DOHH2 (cell line): ENCODE measurements around the gene USB1.

Experiments
- H3F3A ChIP-seq: fragments of 200-600 bp; sonication (generic), shearing (Covaris generic); 2 replicates; pipeline ENCODE4 v1.6.0; 2016; ENCODE audit warnings: antibody characterized with exemption, mild to moderate bottlenecking; ENCODE audit not compliant: control insufficient read depth, insufficient read depth
- H3K27ac ChIP-seq: fragments of 200-600 bp; sonication (generic); 2 replicates; pipeline ENCODE4 v1.5.1; 2014; ENCODE audit warnings: low read depth, mild to moderate bottlenecking, low read length, moderate library complexity
- H3K27me3 ChIP-seq: fragments of 200-600 bp; sonication (generic); 2 replicates; pipeline ENCODE4 v1.6.1; 2014; ENCODE audit warnings: mild to moderate bottlenecking, low read length, mixed read lengths; ENCODE audit not compliant: control insufficient read depth
- H3K36me3 ChIP-seq: fragments of 200-600 bp; sonication (generic); 2 replicates; pipeline ENCODE4 v1.6.1; 2014; ENCODE audit warnings: mild to moderate bottlenecking, low read length, moderate library complexity, mixed read lengths; ENCODE audit not compliant: control insufficient read depth
- H3K4me1 ChIP-seq: fragments of 200-600 bp; sonication (generic); 2 replicates; pipeline ENCODE4 v1.6.1; 2014; ENCODE audit warnings: mild to moderate bottlenecking, low read length, mixed read lengths; ENCODE audit not compliant: control insufficient read depth
- H3K4me2 ChIP-seq: fragments of 200-600 bp; sonication (generic); 2 replicates; pipeline ENCODE4 v1.6.0; 2014; ENCODE audit warnings: mild to moderate bottlenecking, low read length, moderate library complexity
- H3K4me3 ChIP-seq: fragments of 200-600 bp; sonication (generic); 2 replicates; pipeline ENCODE4 v1.5.1; 2014; ENCODE audit warnings: mild to moderate bottlenecking, low read length, mixed read lengths
- H3K79me2 ChIP-seq: fragments of 200-600 bp; sonication (generic); 2 replicates; pipeline ENCODE4 v1.6.1; 2014; ENCODE audit warnings: mild to moderate bottlenecking, low read length, mixed read lengths; ENCODE audit not compliant: control insufficient read depth
- H3K9me2 ChIP-seq: fragments of 200-600 bp; sonication (generic); replicated peaks from 2 replicates; pipeline ENCODE4 v1.6.1; 2014; ENCODE audit warnings: mild to moderate bottlenecking, low read length, mixed read lengths; ENCODE audit not compliant: control insufficient read depth
- H3K9me3 ChIP-seq: fragments of 200-600 bp; sonication (generic); 2 replicates; pipeline ENCODE4 v1.6.1; 2014; ENCODE audit warnings: antibody characterized with exemption, low read length, mixed read lengths; ENCODE audit not compliant: control insufficient read depth, insufficient read depth
- H4K20me1 ChIP-seq: fragments of 200-600 bp; sonication (generic); 2 replicates; pipeline ENCODE4 v1.6.0; 2014; ENCODE audit warnings: low read depth, mild to moderate bottlenecking, antibody characterized with exemption, low read length, moderate library complexity; ENCODE audit not compliant: control insufficient read depth, insufficient read depth
- EZH2phosphoT487 ChIP-seq: fragments of 200-600 bp; sonication (generic); IDR thresholded peaks from 2 replicates; pipeline ENCODE4 v1.6.1; 2017; ENCODE audit warnings: borderline replicate concordance, mild to moderate bottlenecking, antibody characterized with exemption, low read length, moderate library complexity, mixed read lengths
- TF ChIP-seq, protein P1 (sequence below): fragments of 200-600 bp; sonication (generic); IDR thresholded peaks from one replicate; pipeline ENCODE4 v1.5.1; 2014; ENCODE audit warnings: antibody characterized with exemption, mild to moderate bottlenecking, low read depth, low read length; ENCODE audit not compliant: poor library complexity, severe bottlenecking

Gene USB1

GRCh38 chr16:57955572-57956188 is 45.5 kb upstream of the USB1 start:
- Histone ChIP-seq H3K4me1 (no peaks in the 10 kb centered on the region), H3K36me3 (no peaks in the 10 kb centered on the region), H3K4me2 (no peak overlapping the region), H3K9me2 (no peaks in the 10 kb centered on the region), H3K27me3 (no peaks in the 10 kb centered on the region), H3K9me3 (no peaks in the 10 kb centered on the region), H3F3A (no peaks in the 10 kb centered on the region), H3K27ac (no peak overlapping the region), H4K20me1 (no peaks in the 10 kb centered on the region), H3K4me3 (no peak overlapping the region), H3K79me2 (no peaks in the 10 kb centered on the region)
- TF ChIP-seq, protein P1, sequence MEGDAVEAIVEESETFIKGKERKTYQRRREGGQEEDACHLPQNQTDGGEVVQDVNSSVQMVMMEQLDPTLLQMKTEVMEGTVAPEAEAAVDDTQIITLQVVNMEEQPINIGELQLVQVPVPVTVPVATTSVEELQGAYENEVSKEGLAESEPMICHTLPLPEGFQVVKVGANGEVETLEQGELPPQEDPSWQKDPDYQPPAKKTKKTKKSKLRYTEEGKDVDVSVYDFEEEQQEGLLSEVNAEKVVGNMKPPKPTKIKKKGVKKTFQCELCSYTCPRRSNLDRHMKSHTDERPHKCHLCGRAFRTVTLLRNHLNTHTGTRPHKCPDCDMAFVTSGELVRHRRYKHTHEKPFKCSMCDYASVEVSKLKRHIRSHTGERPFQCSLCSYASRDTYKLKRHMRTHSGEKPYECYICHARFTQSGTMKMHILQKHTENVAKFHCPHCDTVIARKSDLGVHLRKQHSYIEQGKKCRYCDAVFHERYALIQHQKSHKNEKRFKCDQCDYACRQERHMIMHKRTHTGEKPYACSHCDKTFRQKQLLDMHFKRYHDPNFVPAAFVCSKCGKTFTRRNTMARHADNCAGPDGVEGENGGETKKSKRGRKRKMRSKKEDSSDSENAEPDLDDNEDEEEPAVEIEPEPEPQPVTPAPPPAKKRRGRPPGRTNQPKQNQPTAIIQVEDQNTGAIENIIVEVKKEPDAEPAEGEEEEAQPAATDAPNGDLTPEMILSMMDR = no peak
- TF ChIP-seq EZH2phosphoT487 = no peak

GRCh38 chr16:57956270-57956808 is 44.9 kb upstream of the USB1 start:
- no peaks in the 10 kb centered on the region for H4K20me1 ChIP-seq
- TF ChIP-seq, protein P1 = no peak
- TF ChIP-seq EZH2phosphoT487 = no peak
- H3K4me3 ChIP-seq = no peak overlapping the region
- H3K27me3 ChIP-seq = no peaks in the 10 kb centered on the region
- H3K27ac ChIP-seq = no peak overlapping the region
- no peaks in the 10 kb centered on the region for H3K9me2 ChIP-seq
- no peaks in the 10 kb centered on the region for H3K9me3 ChIP-seq
- H3K4me2 ChIP-seq = no peak overlapping the region
- no peaks in the 10 kb centered on the region for H3K79me2 ChIP-seq
- no peaks in the 10 kb centered on the region for H3K4me1 ChIP-seq
- H3K36me3 ChIP-seq = no peaks in the 10 kb centered on the region
- H3F3A ChIP-seq = no peaks in the 10 kb centered on the region

DNA sequence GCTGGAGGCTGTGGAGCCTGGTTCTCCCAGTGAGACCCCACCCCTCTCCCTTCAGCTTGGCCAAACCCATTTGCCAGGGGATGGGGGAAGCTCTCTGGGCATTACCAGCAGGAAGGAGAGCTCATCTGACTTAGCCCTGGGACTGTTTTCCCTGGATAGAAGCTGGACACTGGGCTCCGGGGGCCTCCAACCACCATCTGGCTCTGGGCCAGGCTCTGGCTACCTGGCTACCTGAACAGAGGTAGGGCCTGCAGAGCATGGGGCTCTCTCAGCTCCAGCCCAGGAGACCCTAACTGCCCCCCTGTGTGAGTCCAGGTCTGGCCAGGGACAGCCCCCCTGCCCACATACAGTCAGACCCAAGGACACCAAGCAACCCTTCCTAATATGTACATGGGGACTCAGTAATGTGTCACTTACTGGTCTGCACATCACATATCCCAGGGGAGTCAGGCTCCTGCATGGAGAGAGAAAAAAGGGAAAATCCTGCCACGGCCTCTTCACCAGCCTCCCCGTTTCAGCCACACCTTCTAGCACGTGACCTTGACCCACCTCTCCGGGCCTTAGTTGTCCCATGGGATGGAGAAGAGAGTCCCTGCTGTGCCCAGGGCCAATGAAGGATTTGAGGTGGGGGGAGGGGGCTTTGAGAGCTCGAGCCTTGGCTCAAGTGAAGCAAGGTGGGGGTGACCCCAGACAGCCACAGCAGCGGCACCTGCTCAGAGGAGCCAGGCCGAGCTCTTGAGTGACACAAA is 44.1 kb upstream of the USB1 start:
- H3K27me3 ChIP-seq = no peaks in the 10 kb centered on the region
- H4K20me1 ChIP-seq = no peaks in the 10 kb centered on the region
- H3K4me1 ChIP-seq = no peaks in the 10 kb centered on the region
- H3K36me3 ChIP-seq = no peaks in the 10 kb centered on the region
- no peaks in the 10 kb centered on the region for H3K9me2 ChIP-seq
- no peak overlapping the region for H3K4me3 ChIP-seq
- H3K4me2 ChIP-seq = no peak overlapping the region
- TF ChIP-seq EZH2phosphoT487 = no peak
- TF ChIP-seq, protein P1 = no peak
- H3F3A ChIP-seq = no peaks in the 10 kb centered on the region
- H3K9me3 ChIP-seq = no peaks in the 10 kb centered on the region
- no peak overlapping the region for H3K27ac ChIP-seq
- H3K79me2 ChIP-seq = no peaks in the 10 kb centered on the region
